HS-5 (cell line): ENCODE data around the gene CDK5RAP3.
A peak's percentile ranks its signal among the peaks of the same experiment; 100 is the strongest.
"Not testable (repeated sequence)": the region's sequence is repeated elsewhere in the genome, so short reads cannot be mapped to it uniquely, and the experiment has no call there.

Source experiments
- DNase-seq: peaks from one replicate; pipeline ENCODE4 v3.0.0-alpha.2; 2012; ENCODE audit warnings: low read depth

Gene CDK5RAP3, protein sequence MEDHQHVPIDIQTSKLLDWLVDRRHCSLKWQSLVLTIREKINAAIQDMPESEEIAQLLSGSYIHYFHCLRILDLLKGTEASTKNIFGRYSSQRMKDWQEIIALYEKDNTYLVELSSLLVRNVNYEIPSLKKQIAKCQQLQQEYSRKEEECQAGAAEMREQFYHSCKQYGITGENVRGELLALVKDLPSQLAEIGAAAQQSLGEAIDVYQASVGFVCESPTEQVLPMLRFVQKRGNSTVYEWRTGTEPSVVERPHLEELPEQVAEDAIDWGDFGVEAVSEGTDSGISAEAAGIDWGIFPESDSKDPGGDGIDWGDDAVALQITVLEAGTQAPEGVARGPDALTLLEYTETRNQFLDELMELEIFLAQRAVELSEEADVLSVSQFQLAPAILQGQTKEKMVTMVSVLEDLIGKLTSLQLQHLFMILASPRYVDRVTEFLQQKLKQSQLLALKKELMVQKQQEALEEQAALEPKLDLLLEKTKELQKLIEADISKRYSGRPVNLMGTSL

DNA sequence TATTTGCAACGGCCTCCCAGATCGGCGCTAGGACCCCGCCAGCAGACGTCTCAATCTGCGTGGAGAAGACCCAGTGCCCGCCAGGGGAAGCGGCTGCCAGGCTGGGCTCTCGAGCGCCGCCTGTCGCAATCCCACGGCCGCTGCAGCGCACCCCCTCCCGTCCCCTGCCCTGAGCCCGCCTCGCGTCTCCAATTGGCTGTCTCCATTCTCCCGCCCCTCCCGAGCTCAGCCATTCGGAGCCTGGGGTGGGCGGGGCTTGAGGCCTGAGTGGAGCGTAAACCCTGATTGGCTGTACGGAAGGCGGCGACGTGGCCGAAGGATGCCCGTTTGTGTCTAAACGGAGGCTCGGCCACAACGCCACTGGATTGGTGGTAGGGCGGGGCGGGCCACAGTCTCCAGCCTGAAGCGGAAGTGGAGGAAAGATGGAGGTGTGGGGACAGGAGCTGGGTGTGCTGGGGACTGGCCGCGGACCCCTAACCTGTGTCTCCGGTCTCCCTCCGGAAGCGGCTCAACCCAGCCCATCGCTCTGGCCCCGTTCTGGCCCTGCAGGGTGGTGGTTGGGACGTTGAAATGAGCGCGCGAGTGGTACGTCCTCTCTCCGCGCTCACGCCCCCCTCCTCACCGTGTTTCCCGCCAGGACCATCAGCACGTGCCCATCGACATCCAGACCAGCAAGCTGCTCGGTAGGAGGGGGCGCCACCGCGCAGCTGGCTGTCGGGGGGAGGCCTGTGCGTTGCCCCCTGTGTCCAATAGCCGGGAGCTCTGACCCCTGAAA is at the start of gene CDK5RAP3:
Gene CDK5RAP3, plus strand, starts transcription at position 389 of the 775 bp plus-strand sequence. Its CDS starts 34 bp downstream, at position 423.
- DNase-seq = peak; percentile 94

DNA sequence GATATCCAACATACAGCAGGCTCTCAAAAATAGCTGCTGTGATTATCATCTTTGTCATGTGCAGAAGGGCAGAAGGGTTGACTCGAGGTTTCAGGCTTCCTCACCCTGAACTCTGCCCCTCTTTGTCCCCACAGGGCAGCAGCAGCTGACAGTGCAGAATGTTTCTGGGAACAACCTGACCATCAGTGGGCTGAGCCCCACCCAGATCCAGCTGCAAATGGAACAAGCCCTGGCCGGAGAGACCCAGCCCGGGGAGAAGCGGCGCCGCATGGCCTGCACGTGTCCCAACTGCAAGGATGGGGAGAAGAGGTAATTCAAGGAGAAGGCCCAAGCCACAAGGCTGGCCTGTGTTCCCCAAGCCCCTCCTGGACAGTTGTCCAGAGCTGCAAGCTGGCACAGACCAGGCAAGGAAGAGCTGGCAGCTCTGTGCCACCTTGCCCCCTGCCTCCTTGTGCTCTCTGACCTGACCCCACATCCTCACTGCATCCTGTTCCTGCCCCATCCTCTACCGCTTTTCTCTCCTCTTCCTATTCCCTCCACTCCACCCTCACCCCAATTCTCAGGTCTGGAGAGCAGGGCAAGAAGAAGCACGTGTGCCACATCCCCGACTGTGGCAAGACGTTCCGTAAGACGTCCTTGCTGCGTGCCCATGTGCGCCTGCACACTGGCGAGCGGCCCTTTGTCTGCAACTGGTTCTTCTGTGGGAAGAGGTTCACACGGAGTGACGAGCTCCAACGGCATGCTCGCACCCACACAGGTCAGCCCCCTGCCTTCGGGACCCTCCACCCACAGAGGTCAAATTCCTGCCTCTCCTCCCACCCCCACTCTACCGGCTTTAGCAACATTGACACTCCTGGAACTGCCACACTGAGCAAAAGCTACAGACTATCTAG is 45.9 kb upstream of the CDK5RAP3 start:
- DNase-seq = no peak

DNA sequence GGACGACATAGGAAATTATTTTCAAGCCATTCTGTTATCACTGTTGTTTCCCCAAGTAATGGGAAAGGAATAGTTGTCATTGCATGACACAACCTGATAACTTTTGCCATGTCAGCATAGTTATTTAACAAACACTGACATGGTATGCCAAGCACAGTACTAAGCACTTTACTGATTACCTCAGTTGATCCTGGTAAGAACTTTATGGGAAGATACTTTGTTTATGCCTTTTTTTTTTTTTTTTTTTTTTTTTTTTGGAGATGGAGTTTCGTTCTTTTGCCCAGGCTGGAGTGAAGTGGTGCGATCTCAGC is 45.3 kb upstream of the CDK5RAP3 start:
- DNase-seq = no peak

DNA sequence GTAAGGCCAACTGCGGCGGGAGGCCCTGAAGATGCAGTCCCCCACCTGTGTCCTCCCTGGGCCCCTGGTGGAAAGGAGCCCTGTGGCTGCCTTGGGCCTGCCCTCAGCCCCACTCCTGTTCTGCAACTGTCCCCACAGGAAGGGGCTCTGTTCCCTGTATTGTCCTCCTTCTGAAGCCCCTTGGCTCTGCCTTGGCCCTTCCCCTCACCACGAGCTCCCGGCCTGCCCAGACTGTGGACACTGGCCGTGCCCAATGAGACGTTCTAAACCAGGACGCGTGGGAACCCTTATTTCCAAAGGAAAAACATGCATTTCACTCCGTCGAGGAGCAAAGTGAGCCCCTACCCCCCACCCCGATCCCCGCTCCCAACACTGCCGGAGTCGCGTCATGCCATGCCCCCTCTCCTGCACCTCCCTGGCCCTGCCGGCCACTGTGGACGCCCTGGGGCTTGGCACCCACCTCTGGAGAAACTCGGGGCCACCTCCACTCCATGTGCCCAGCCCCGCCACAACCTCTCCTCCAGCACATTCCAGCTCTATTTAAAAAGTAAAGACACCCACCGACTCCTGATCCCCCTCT is 43.0 kb upstream of the CDK5RAP3 start:
- no peak for DNase-seq

DNA sequence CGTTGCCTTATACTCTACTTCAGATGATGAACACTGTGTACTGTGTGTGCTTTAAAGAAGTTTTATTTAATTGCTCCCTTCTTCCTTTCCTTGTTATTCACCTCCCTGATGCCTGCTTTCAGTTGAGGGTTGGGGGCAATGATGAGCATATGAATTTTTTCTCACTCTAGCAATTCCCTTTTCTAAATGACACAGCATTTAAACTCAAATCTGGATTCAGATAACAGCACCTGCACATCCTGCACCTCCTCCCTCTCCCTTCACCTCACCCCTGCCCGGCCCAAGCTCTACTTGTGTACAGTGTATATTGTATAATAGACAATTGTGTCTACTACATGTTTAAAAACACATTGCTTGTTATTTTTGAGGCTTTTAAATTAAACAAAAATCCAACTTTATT is 42.5 kb upstream of the CDK5RAP3 start:
- no peak for DNase-seq

DNA sequence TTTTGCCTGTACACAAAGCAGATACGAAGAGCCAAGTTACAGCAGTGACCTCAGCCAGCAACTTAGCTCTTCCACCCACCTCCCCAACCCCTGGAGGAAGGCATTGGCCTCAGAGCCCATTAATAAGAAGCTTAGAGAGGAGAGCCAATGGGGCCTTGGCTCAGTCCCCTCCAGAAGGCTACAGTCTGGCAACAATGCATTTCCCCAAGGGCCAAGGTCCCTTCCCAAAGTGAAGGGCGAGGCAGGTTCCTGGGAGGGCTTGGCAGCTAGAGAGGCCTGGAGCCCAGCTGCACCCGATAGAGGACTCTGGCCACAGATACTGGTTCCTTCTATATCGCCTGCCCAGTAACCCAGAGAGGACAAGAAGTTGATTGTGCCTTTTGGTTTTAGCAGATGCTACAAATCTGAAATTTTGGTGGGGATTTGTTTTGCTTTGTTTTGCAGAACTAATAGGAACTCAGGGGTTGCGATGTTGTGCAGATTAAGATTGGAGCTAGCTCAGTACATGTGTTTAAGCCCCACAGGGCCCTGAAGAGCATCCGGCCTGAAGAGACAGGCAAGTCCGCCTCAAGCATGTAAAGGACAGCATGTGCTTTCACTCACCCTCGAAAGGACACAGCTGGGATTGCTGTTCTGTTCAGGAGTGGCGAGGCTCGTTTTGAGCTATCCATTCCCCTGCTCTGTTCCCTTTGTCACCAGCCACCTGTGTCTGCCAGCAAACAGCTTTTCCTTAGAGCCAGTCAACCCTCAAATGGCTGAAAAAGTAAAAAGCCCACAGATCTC is 41.5 kb upstream of the CDK5RAP3 start:
- no peak for DNase-seq

DNA sequence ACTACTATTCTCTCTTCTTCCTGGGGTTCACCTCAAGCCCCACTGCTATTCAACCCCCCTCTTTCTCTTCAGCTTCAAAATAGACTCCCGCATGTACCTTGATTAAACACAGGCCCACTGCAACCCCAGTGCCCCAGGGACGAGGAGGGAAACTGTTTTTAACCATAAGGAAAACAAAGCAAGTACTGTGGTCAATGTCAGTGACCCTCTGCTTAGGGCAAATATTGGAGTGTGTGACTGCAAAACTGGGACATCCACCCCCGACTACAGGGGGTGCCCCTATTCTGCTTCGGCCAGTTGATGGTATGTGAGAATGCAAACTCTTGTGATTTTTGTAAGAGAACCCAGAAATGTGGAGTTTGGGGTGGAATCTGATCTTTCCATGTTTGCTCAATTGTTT is 39.1 kb upstream of the CDK5RAP3 start:
- no peak for DNase-seq

DNA sequence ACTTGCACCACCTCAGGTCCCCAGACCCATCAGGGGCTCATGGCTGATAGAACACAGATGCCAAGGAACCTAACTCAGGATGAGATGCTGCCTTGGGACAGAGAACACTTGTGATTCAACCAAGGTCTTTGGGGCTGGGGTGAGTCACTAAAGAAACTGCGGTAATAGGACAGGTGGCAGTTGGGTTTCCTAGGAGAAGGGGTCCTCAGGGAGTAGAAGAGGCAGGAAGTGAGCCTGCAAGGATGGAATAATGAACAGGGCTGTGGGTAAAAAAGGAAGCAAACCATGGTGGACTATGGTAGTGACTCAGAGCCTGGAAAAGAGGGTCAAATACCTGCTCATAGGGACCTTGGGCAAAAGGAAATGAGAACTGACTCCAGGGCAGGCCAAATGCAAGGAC is 36.1 kb upstream of the CDK5RAP3 start:
- no peak for DNase-seq

DNA sequence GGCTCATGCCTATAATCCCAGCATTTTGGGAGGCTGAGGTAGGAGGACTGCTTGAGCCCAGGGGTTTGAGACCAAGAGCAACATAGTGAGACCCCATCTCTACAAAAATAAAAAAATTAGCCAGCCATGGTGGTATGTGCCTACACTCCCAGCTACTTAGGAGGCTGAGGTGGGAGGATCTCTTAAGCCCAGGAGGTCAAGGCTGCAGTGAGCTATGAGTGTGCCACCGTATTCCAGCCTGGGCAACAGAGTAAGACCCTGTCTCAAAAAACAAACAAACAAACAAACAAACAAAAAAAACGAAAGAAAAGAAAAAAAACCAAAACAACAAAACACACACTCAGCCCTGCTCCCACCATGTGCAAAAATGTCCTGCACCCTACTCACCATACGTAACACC is 35.4 kb upstream of the CDK5RAP3 start:
- DNase-seq = not testable (repeated sequence)

DNA sequence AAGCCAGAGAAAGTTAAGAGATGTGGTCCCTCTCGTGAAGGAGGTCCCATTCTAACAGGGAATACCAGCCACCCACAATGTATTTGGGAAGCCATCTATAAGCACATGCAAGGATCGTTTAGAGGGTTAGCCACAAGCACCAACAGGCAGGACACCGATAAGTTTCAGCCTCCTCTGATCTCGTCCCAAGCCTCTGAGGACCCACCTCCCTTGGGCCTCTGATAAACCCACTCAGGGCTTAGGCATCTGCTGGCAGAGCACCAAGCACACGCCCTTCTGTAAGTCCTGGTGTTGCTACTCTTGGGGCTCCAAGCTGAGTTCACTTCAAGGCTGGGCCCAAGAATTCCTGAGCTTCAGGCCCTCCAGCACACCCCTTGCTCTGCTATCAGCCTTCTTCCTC is 35.0 kb upstream of the CDK5RAP3 start:
- peak; percentile 56 for DNase-seq

DNA sequence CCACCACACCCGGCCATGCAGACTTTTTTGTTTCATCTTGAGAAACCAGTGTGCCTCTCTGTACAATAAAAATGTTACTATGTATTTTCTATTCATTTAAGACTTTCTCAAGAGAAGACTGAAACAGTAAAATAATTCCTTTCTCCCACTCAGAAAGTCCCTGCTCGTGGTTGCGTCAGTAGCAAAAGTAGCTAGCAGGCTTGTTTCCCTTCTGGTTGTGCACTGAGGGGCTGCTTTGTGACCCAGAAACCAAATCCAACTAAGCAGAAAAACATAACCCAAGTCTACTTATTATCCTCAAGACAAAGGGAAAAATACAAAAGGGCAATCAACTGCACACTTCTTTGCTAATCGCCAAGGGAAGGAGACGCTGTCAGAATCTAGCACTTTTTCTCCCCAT is 33.0 kb upstream of the CDK5RAP3 start:
- no peak for DNase-seq

DNA sequence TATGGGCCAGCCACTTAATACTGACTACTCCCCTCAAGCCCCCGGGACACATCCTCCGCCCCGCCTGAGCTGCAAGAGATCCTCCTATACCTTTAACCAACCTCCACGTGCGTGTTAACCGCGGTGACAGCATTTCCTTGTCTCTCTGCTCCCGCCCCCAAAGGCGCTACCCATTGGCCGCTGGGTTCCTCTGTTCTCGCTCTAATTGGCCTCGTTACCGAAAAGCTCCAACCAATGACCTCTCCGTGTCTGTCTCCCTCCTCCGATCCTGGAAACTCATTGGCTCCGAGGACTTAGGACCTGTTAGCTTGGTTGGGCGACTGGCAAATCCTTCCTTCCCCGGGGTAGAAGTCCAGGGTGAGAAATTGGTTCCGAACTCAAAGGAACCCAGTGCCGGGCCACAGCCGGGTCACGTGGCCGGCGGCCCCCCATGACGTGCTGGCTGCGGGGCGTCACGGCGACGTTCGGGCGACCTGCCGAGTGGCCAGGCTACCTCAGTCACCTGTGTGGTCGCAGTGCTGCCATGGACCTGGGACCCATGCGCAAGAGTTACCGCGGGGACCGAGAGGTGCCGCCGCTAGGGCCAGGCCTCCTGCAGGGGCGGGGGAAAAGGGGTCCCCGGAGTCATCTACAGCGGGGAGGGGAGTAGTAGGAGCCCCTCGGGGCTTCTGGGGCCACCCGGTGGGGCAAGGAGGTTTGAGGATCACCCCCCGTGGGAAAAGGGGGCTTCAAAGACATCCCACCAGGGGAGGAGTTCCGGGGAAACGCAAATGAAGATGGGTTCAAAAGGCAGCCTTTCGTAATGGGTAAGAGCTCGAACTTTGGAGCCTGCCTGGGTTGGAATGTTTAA is 29.4 kb upstream of the CDK5RAP3 start, which contains the start of gene PNPO:
Gene PNPO, plus strand, starts transcription at position 326 of the 850 bp plus-strand sequence. Its CDS starts 105 bp downstream, at position 431.
- peak; percentile 97 for DNase-seq

DNA sequence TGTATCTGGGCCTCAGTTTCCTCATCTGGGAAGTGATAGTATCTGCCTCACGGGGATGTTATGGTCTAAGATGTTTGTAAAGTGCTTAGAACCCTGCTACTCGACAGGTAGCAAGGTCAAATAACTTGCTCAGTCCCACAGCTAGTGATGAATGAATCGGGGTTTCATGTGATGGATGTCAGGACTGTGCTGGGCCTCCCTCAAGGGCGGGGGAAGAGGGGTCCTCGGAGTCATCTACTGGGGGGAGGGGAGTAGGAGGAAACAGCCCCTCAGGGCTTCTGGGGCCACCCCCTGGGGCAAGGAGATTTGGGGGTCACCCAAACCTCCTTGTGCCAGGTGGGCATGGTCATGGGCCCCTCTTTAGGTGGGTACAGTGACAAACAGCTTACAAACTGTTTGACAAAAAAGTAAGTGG is 28.8 kb upstream of the CDK5RAP3 start:
- DNase-seq = no peak

DNA sequence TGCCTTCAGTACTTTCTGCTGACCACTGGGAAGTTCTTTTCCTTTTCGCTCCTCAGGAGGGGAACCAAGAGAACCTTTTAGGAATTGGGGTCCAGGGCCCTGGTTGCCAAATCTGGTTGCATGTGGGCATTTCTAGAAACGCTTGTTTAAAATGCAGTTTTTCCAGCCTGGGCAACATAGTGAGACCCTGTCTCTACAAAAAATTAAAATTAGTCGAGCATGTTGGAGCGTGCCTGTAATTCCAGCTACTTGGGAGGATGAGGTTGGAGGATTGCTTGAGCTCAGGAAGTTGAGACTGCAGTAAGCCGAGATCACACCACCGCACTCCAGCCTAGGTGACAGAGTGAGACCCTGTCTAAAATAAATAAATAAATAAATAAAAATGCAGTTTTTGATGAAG is 28.3 kb upstream of the CDK5RAP3 start:
- no peak for DNase-seq

DNA sequence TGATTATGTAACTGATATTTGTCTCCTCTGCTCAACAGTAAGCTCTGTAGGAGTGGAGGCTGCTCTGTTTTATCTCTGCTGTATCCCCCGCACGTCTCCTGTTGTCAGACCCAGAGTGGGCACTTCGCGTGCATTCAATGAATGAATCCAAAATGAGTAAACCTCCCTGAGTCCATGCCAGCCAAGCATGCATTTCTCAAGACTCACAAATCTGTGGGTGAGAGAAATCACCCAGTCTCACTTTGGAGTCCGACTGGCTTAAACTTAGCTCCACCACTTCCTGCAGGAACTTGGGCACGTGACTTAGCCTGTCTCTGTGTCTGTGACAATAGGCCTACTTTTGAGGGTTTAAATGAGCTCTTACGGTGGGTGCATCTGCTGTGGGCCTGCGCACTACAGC is 25.8 kb upstream of the CDK5RAP3 start:
- no peak for DNase-seq

DNA sequence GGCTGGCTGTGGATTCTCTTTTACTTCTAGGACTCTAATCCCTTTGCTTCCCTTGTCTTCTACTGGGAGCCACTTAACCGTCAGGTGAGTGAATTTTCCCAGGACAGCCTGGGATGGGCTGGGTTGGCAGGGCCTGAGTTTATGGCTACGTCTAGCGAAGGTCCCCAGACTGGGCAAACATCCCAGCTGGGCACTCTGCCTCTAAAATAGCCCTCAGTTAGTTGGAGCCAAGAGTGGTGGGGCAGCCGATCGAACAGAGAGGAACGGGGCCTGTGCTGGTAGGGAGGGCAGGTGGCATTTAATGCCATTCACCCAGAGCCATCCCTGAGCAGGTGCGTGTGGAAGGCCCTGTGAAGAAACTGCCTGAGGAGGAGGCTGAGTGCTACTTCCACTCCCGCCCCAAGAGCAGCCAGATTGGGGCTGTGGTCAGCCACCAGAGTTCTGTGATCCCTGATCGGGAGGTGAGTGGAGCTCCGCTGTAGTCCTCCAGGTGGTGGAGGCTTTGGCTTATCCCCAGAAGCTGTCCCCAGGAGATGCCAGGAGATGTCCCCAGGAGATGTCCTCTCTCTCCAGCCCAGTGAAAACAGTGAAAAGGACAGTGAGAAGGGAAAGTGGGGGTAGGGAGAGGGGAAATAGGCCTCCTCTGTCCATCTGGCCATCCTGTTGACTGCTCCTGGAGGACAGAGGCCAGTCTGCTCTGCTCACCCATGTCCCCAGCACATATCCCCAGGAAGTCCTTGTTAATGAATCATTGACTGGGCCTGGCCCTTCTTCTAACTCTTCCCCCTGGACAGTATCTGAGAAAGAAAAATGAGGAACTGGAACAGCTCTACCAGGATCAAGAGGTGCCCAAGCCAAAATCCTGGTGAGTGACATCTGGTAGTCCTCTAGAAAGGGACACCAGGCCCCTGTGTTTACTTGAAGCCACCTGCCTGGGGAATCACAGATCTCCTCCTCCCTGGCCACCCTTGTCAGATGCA is 25.1 kb upstream of the CDK5RAP3 start:
- no peak for DNase-seq

DNA sequence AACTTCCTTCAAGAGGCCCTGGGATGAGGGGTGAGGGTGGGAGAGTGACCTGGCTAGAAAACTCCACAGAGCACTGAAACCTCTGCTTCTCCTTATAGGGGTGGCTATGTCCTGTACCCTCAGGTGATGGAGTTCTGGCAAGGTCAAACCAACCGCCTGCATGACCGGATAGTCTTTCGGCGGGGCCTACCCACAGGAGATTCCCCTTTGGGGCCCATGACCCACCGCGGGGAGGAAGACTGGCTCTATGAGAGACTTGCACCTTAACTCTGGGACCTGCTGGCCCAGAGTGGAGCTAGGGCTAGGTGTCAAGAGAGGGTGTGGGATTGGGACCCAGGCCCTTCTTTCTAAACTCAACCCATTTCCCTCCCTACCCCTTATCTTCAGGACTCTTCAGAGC is 24.4 kb upstream of the CDK5RAP3 start:
- DNase-seq = no peak

DNA sequence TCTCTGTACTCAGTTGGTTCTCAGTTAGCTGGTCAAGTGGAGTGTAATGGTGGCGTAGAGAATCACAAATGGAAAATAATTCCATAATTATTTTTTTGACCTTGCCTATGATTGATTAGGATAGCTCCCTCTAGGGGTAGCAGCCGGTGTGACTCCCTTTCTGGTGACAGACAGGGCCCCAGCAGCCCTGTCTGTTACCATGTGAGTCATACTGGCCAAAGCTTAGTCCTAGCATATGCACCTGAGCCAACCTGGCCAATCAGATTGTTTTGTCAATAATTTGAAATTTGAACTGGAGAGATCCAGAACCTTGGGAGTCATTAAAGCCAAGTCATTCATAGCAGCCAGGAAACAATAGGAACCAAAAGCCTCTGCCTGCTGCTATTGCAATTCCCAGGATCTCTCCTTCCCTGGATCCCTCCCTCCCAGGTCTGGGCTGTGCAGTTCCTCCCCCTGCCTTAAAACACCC is 23.9 kb upstream of the CDK5RAP3 start:
- DNase-seq = peak; percentile 69
